GM18951 (cell line): Measurements from ENCODE around the gene ANO4.
"Not testable (repeated sequence)": the region's sequence is repeated elsewhere in the genome, so short reads cannot be mapped to it uniquely, and the experiment has no call there.

Experiments used
- POLR2A ChIP-seq: IDR thresholded peaks from 4 replicates; pipeline ENCODE4 v1.6.1; 2011; ENCODE audit warnings: mild to moderate bottlenecking; ENCODE audit not compliant: insufficient read length, insufficient read depth; ENCODE audit errors: extremely low read depth
- in situ Hi-C: fragments of 300-500 bp; cut with MboI; formaldehyde crosslinking; loops from one replicate; pipeline ENCODE4 v1.12.0; 2022; ENCODE audit warnings: low sequenced_read_pairs, mixed read lengths, inconsistent platforms; ENCODE audit not compliant: unreplicated experiment

Gene ANO4

GRCh38 chr12:100908501-100908900, 113.9 kb downstream of the ANO4 start:
- no peak for TF ChIP-seq POLR2A
- in situ Hi-C loops: no loop called here

GRCh38 chr12:100913872-100914592, 119.5 kb downstream of the ANO4 start:
- in situ Hi-C loops: no loop called here
- TF ChIP-seq POLR2A: no peak

GRCh38 chr12:100919116-100919515, 124.5 kb downstream of the ANO4 start:
- no peak for TF ChIP-seq POLR2A

GRCh38 chr12:100920493-100920892, 125.9 kb downstream of the ANO4 start:
- in situ Hi-C loops: no loop called here
- no peak for TF ChIP-seq POLR2A

More at GRCh38 chr12:100919116-100919515, 124.5 kb downstream of the ANO4 start:
- in situ Hi-C loops: no loop called here

- in situ Hi-C loops: no loop called here
- TF ChIP-seq POLR2A: no peak
These were observed 132.2 kb downstream of the ANO4 start for GRCh38 chr12:100926669-100927248.

GRCh38 chr12:100927826-100928225, 133.2 kb downstream of the ANO4 start:
- in situ Hi-C loops: no loop called here

GRCh38 chr12:100932571-100932970, 138.0 kb downstream of the ANO4 start:
- TF ChIP-seq POLR2A: no peak
- in situ Hi-C loops: no loop called here

More at GRCh38 chr12:100927826-100928225, 133.2 kb downstream of the ANO4 start:
- TF ChIP-seq POLR2A: no peak

- in situ Hi-C loops: not testable (repeated sequence)
These were observed 139.0 kb downstream of the ANO4 start for GRCh38 chr12:100933531-100933930.

- no peak for TF ChIP-seq POLR2A
- in situ Hi-C loops: no loop called here
These were observed 141.4 kb downstream of the ANO4 start for GRCh38 chr12:100935929-100936328.

- in situ Hi-C loops: no loop called here
- no peak for TF ChIP-seq POLR2A
These were observed 142.1 kb downstream of the ANO4 start for GRCh38 chr12:100936661-100937060.

GRCh38 chr12:100940503-100940902, 145.9 kb downstream of the ANO4 start:
- in situ Hi-C loops: no loop called here
- no peak for TF ChIP-seq POLR2A

GRCh38 chr12:100942984-100943749, 148.6 kb downstream of the ANO4 start:
- TF ChIP-seq POLR2A: no peak
- in situ Hi-C loops: no loop called here

GRCh38 chr12:100951756-100952155, 157.2 kb downstream of the ANO4 start:
- in situ Hi-C loops: no loop called here

GRCh38 chr12:100953217-100953616, 158.6 kb downstream of the ANO4 start:
- in situ Hi-C loops: no loop called here
- no peak for TF ChIP-seq POLR2A

More at GRCh38 chr12:100951756-100952155, 157.2 kb downstream of the ANO4 start:
- TF ChIP-seq POLR2A: no peak
